ENCODE results near the gene MS4A2. TPM values are rescaled to one million over a fixed set of nuclear protein-coding genes. Genes with fewer than 3 reads are reported as not detected.

MS4A2 gene
- total RNA-seq, 1 experiment from 2014 or later: not detected

DNA sequence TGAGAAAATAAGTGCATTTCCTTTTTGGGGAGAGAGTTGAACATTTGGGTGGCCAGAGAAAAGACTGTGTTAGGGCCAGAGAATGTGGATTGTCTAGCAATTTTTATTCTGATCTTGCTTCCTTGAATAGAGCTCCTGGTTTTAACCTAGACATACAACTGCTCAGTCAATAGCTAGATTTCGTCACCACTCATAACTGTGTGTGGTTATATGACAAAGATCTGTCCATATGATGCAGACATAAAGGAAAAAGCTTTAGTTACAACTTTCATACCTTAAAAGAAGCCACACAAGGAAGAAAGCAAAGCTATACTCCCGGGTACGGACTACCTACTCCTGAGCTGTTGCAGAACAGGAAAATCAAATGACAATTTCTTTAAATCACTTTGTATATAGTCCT is 57.2 kb downstream of the MS4A2 start:
- no peaks in the 10 kb centered on the region for H3K9me2 ChIP-seq (ENCODE audit: insufficient read depth)
- H3K36me3 ChIP-seq (ENCODE audit: low read depth): no peaks in the 10 kb centered on the region
- H3K79me2 ChIP-seq (ENCODE audit: low read depth): no peaks in the 10 kb centered on the region
- TF ChIP-seq, protein P1, sequence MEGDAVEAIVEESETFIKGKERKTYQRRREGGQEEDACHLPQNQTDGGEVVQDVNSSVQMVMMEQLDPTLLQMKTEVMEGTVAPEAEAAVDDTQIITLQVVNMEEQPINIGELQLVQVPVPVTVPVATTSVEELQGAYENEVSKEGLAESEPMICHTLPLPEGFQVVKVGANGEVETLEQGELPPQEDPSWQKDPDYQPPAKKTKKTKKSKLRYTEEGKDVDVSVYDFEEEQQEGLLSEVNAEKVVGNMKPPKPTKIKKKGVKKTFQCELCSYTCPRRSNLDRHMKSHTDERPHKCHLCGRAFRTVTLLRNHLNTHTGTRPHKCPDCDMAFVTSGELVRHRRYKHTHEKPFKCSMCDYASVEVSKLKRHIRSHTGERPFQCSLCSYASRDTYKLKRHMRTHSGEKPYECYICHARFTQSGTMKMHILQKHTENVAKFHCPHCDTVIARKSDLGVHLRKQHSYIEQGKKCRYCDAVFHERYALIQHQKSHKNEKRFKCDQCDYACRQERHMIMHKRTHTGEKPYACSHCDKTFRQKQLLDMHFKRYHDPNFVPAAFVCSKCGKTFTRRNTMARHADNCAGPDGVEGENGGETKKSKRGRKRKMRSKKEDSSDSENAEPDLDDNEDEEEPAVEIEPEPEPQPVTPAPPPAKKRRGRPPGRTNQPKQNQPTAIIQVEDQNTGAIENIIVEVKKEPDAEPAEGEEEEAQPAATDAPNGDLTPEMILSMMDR (conservative IDR thresholded peaks at IDR 0.05): no peak
- no peak for TF ChIP-seq EZH2 (IDR thresholded peaks at IDR 0.05; ENCODE audit: low read depth)
- BruUV-seq (replicated peaks): no TSS peak
- no peaks in the 10 kb centered on the region for H3K27me3 ChIP-seq (ENCODE audit: insufficient read depth, low read depth)
- CTCF ChIA-PET: no interaction called here
- DNase-seq: no peak
- no peak overlapping the region for H2AFZ ChIP-seq
- H3K9me3 ChIP-seq (ENCODE audit: insufficient read depth, low read depth): no peaks in the 10 kb centered on the region
- no peak overlapping the region for H3K4me3 ChIP-seq
- H4K20me1 ChIP-seq (ENCODE audit: insufficient read depth): no peaks in the 10 kb centered on the region
- H3K4me1 ChIP-seq (replicated peaks; ENCODE audit: insufficient read depth): no peaks in the 10 kb centered on the region
- POLR2A ChIA-PET (ENCODE audit: unreplicated experiment): no interaction called here
- no peak overlapping the region for H3K27ac ChIP-seq
- intact Hi-C loops (cut with micrococcal nuclease; ENCODE audit: unreplicated experiment): no loop called here
- no peaks in the 10 kb centered on the region for H3F3A ChIP-seq (ENCODE audit: insufficient read depth, low read depth)
- no peak overlapping the region for H3K4me2 ChIP-seq

Other genes with a start within 250 kb of the MS4A2 start
- gene CBLIF, start 243.2 kb upstream of the MS4A2 start, total RNA-seq (2021): not detected in 2 replicates
- gene TCN1, start 222.2 kb upstream of the MS4A2 start, total RNA-seq (2021): 1.4 and 2.0 TPM in 2 replicates
- gene OOSP3, start 209.9 kb upstream of the MS4A2 start, total RNA-seq (2021): not detected in 2 replicates
- gene OOSP1, start 150.2 kb upstream of the MS4A2 start, total RNA-seq (2021): not detected in 2 replicates
- gene OOSP4A, start 124.6 kb upstream of the MS4A2 start, total RNA-seq (2021): not detected in 2 replicates
- gene OOSP4B, start 71.5 kb upstream of the MS4A2 start, total RNA-seq (2021): not detected in 2 replicates
- not detected in 2 replicates for gene OOSP2, start 48.3 kb upstream of the MS4A2 start, total RNA-seq (2021)
- not detected in 2 replicates for gene MS4A3, start 32.0 kb upstream of the MS4A2 start, total RNA-seq (2021)
- not detected in 2 replicates for gene MS4A6A, start 94.4 kb downstream of the MS4A2 start, total RNA-seq (2021)
- gene MS4A4E, start 154.5 kb downstream of the MS4A2 start, total RNA-seq (2021): not detected in 2 replicates
- gene MS4A4A, start 192.0 kb downstream of the MS4A2 start, total RNA-seq (2021): not detected in 2 replicates
- gene MS4A6E, start 238.6 kb downstream of the MS4A2 start, total RNA-seq (2021): not detected in 2 replicates